ENCODE results near the gene SPDEF.

SPDEF gene

GRCh38 chr6:34555328-34555727 is 801 bp downstream of the SPDEF start:
- no peak overlapping the region for H3K4me3 ChIP-seq (ENCODE audit: low read length)
- H3K4me2 ChIP-seq (ENCODE audit: low read length), result no peak overlapping the region
- no peak for DNase-seq
- peaks cover 4% of the 10 kb centered on the region for H3K4me1 ChIP-seq (ENCODE audit: control insufficient read depth, low read depth, low read length)
- no peak overlapping the region for H3K56ac ChIP-seq (ENCODE audit: low read length)
- H4K5ac ChIP-seq (ENCODE audit: low read length), result no peak overlapping the region
- no peak overlapping the region for H3K23ac ChIP-seq (ENCODE audit: low read length)
- no CpG with 5 or more reads among the region's 8 CpGs for WGBS (ENCODE audit: extremely low coverage, insufficient coverage, low lambda C conversion rate)
- H3K9ac ChIP-seq (ENCODE audit: low read length), result no peak overlapping the region
- no peaks in the 10 kb centered on the region for H3K79me2 ChIP-seq (ENCODE audit: control insufficient read depth, insufficient read depth, low read length)
- H2BK120ac ChIP-seq (ENCODE audit: low read depth, low read length), result no peak overlapping the region
- H3K36me3 ChIP-seq (ENCODE audit: control insufficient read depth, insufficient read depth, low read length), result no peaks in the 10 kb centered on the region
- no peak overlapping the region for H2AK5ac ChIP-seq (ENCODE audit: low read length)
- H3K79me1 ChIP-seq (ENCODE audit: low read length), result no peaks in the 10 kb centered on the region
- no peak overlapping the region for H3K4ac ChIP-seq (ENCODE audit: low read depth, low read length)
- no peak overlapping the region for H4K8ac ChIP-seq (ENCODE audit: low read depth, low read length)
- no peak overlapping the region for H3K27ac ChIP-seq (ENCODE audit: low read depth, low read length)
- H2BK15ac ChIP-seq (replicated peaks; ENCODE audit: low read depth), result no peak overlapping the region
- H3K27me3 ChIP-seq (ENCODE audit: insufficient read depth, low read length, poor library complexity), result no peaks in the 10 kb centered on the region
- no peak overlapping the region for H3K18ac ChIP-seq (ENCODE audit: low read length)
- H2BK5ac ChIP-seq (ENCODE audit: low read length), result no peak overlapping the region

- no peak overlapping the region for H3K27ac ChIP-seq (ENCODE audit: low read depth, low read length)
- no peak overlapping the region for H2BK5ac ChIP-seq (ENCODE audit: low read length)
- no peak overlapping the region for H3K4me3 ChIP-seq (ENCODE audit: low read length)
- DNase-seq, result no peak
- no peak overlapping the region for H3K4ac ChIP-seq (ENCODE audit: low read depth, low read length)
- no peak overlapping the region for H3K23ac ChIP-seq (ENCODE audit: low read length)
- H3K4me2 ChIP-seq (ENCODE audit: low read length), result no peak overlapping the region
- no peak overlapping the region for H2BK120ac ChIP-seq (ENCODE audit: low read depth, low read length)
- H2AK5ac ChIP-seq (ENCODE audit: low read length), result no peak overlapping the region
- H3K36me3 ChIP-seq (ENCODE audit: control insufficient read depth, insufficient read depth, low read length), result no peaks in the 10 kb centered on the region
- no peak overlapping the region for H3K9ac ChIP-seq (ENCODE audit: low read length)
- H3K79me1 ChIP-seq (ENCODE audit: low read length), result no peaks in the 10 kb centered on the region
- H3K4me1 ChIP-seq (ENCODE audit: control insufficient read depth, low read depth, low read length), result peaks cover 2% of the 10 kb centered on the region
- H2BK15ac ChIP-seq (replicated peaks; ENCODE audit: low read depth), result no peak overlapping the region
- no peak overlapping the region for H4K5ac ChIP-seq (ENCODE audit: low read length)
- no peaks in the 10 kb centered on the region for H3K79me2 ChIP-seq (ENCODE audit: control insufficient read depth, insufficient read depth, low read length)
- H3K18ac ChIP-seq (ENCODE audit: low read length), result no peak overlapping the region
- no peak overlapping the region for H4K8ac ChIP-seq (ENCODE audit: low read depth, low read length)
- WGBS (ENCODE audit: extremely low coverage, insufficient coverage, low lambda C conversion rate), result no CpG with 5 or more reads among the region's 11 CpGs
- H3K56ac ChIP-seq (ENCODE audit: low read length), result no peak overlapping the region
- no peaks in the 10 kb centered on the region for H3K27me3 ChIP-seq (ENCODE audit: insufficient read depth, low read length, poor library complexity)
Observed at GRCh38 chr6:34555007-34555322, 1.2 kb downstream of the SPDEF start.

GRCh38 chr6:34554291-34555006 is 1.7 kb downstream of the SPDEF start:
- Histone ChIP-seq H4K8ac (ENCODE audit: low read depth, low read length) (no peak overlapping the region), H4K5ac (ENCODE audit: low read length) (no peak overlapping the region), H2AK5ac (ENCODE audit: low read length) (no peak overlapping the region), H3K4me2 (ENCODE audit: low read length) (no peak overlapping the region), H3K23ac (ENCODE audit: low read length) (no peak overlapping the region), H3K36me3 (ENCODE audit: control insufficient read depth, insufficient read depth, low read length) (no peaks in the 10 kb centered on the region), H3K4me3 (ENCODE audit: low read length) (no peak overlapping the region), H3K4me1 (ENCODE audit: control insufficient read depth, low read depth, low read length) (no peaks in the 10 kb centered on the region), H3K4ac (ENCODE audit: low read depth, low read length) (no peak overlapping the region), H2BK120ac (ENCODE audit: low read depth, low read length) (no peak overlapping the region), H3K27me3 (ENCODE audit: insufficient read depth, low read length, poor library complexity) (no peaks in the 10 kb centered on the region), H2BK15ac (replicated peaks; ENCODE audit: low read depth) (no peak overlapping the region), H2BK5ac (ENCODE audit: low read length) (no peak overlapping the region), H3K18ac (ENCODE audit: low read length) (no peak overlapping the region), H3K27ac (ENCODE audit: low read depth, low read length) (no peak overlapping the region), H3K9ac (ENCODE audit: low read length) (no peak overlapping the region), H3K56ac (ENCODE audit: low read length) (no peak overlapping the region), H3K79me1 (ENCODE audit: low read length) (no peaks in the 10 kb centered on the region), H3K79me2 (ENCODE audit: control insufficient read depth, insufficient read depth, low read length) (no peaks in the 10 kb centered on the region)
- no CpG with 5 or more reads among the region's 15 CpGs for WGBS (ENCODE audit: extremely low coverage, insufficient coverage, low lambda C conversion rate)
- DNase-seq, result no peak

DNA sequence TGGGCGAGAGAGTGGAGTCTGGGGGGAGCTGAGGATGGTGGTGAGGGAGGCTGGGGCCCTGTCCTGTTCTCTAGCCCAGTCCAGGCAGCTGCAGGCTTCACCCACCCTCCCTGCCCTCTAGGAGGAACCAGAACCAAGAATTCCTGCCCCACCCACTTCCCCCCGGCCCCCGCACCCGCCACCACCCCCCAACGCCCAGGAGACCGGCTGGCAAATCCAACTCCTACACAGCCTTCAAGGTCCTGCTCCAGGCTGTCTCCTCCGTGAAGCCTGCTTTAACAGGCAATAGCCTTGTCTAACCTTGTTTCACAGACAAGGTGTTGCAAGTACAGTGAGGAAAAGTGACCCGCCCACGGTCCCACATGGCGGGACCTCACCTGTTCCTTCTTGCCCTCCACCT is 2.4 kb downstream of the SPDEF start:
- WGBS (ENCODE audit: extremely low coverage, insufficient coverage, low lambda C conversion rate), result no CpG with 5 or more reads among the region's 10 CpGs
- H2AK5ac ChIP-seq (ENCODE audit: low read length), result no peak overlapping the region
- no peak overlapping the region for H3K9ac ChIP-seq (ENCODE audit: low read length)

DNA sequence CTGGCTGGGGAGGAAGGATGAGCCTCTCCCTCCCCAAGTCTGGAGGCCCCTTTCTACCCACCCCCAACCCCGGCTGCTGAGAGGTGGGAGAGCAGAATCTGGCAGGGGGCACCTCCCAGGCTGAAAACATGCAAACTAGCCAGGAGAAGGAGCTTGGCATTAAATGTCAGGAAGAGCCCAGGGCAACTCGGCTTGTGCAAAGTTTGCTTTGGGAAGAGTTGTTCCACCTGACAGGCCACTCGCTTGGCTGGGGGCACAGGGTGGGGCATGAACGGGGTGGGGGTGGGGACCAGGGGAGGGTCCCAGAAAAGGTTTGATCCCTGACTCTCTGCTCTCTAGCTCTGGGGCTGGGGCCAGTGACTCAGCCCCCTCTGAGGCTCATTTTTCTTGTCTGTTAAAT is 3.0 kb downstream of the SPDEF start:
- no peak overlapping the region for H3K23ac ChIP-seq (ENCODE audit: low read length)
- H2BK5ac ChIP-seq (ENCODE audit: low read length), result no peak overlapping the region
- H3K4me2 ChIP-seq (ENCODE audit: low read length), result no peak overlapping the region
- WGBS (ENCODE audit: extremely low coverage, insufficient coverage, low lambda C conversion rate), result no CpG with 5 or more reads among the region's 4 CpGs
- H3K36me3 ChIP-seq (ENCODE audit: control insufficient read depth, insufficient read depth, low read length), result no peaks in the 10 kb centered on the region
- no peak overlapping the region for H3K56ac ChIP-seq (ENCODE audit: low read length)
- H3K4me1 ChIP-seq (ENCODE audit: control insufficient read depth, low read depth, low read length), result no peaks in the 10 kb centered on the region
- H2BK120ac ChIP-seq (ENCODE audit: low read depth, low read length), result no peak overlapping the region
- no peak overlapping the region for H4K5ac ChIP-seq (ENCODE audit: low read length)
- no peak overlapping the region for H2BK15ac ChIP-seq (replicated peaks; ENCODE audit: low read depth)
- no peak overlapping the region for H3K4me3 ChIP-seq (ENCODE audit: low read length)
- H4K8ac ChIP-seq (ENCODE audit: low read depth, low read length), result no peak overlapping the region
- no peaks in the 10 kb centered on the region for H3K27me3 ChIP-seq (ENCODE audit: insufficient read depth, low read length, poor library complexity)
- no peak overlapping the region for H2AK5ac ChIP-seq (ENCODE audit: low read length)
- H3K79me1 ChIP-seq (ENCODE audit: low read length), result no peaks in the 10 kb centered on the region
- no peaks in the 10 kb centered on the region for H3K79me2 ChIP-seq (ENCODE audit: control insufficient read depth, insufficient read depth, low read length)
- H3K18ac ChIP-seq (ENCODE audit: low read length), result no peak overlapping the region
- no peak for DNase-seq
- H3K27ac ChIP-seq (ENCODE audit: low read depth, low read length), result no peak overlapping the region
- H3K9ac ChIP-seq (ENCODE audit: low read length), result no peak overlapping the region
- no peak overlapping the region for H3K4ac ChIP-seq (ENCODE audit: low read depth, low read length)

More for the DNA sequence above, 2.4 kb downstream of the SPDEF start:
- H3K27me3 ChIP-seq (ENCODE audit: insufficient read depth, low read length, poor library complexity), result no peaks in the 10 kb centered on the region
- no peaks in the 10 kb centered on the region for H3K79me2 ChIP-seq (ENCODE audit: control insufficient read depth, insufficient read depth, low read length)
- H3K18ac ChIP-seq (ENCODE audit: low read length), result no peak overlapping the region
- no peaks in the 10 kb centered on the region for H3K4me1 ChIP-seq (ENCODE audit: control insufficient read depth, low read depth, low read length)
- H3K56ac ChIP-seq (ENCODE audit: low read length), result no peak overlapping the region
- no peak overlapping the region for H3K4me2 ChIP-seq (ENCODE audit: low read length)
- no peak overlapping the region for H3K4me3 ChIP-seq (ENCODE audit: low read length)
- H4K8ac ChIP-seq (ENCODE audit: low read depth, low read length), result no peak overlapping the region
- no peaks in the 10 kb centered on the region for H3K36me3 ChIP-seq (ENCODE audit: control insufficient read depth, insufficient read depth, low read length)
- no peaks in the 10 kb centered on the region for H3K79me1 ChIP-seq (ENCODE audit: low read length)
- H2BK120ac ChIP-seq (ENCODE audit: low read depth, low read length), result no peak overlapping the region
- H3K4ac ChIP-seq (ENCODE audit: low read depth, low read length), result no peak overlapping the region
- no peak overlapping the region for H2BK15ac ChIP-seq (replicated peaks; ENCODE audit: low read depth)
- no peak overlapping the region for H2BK5ac ChIP-seq (ENCODE audit: low read length)
- DNase-seq, result no peak
- H3K27ac ChIP-seq (ENCODE audit: low read depth, low read length), result no peak overlapping the region
- H4K5ac ChIP-seq (ENCODE audit: low read length), result no peak overlapping the region
- no peak overlapping the region for H3K23ac ChIP-seq (ENCODE audit: low read length)

DNA sequence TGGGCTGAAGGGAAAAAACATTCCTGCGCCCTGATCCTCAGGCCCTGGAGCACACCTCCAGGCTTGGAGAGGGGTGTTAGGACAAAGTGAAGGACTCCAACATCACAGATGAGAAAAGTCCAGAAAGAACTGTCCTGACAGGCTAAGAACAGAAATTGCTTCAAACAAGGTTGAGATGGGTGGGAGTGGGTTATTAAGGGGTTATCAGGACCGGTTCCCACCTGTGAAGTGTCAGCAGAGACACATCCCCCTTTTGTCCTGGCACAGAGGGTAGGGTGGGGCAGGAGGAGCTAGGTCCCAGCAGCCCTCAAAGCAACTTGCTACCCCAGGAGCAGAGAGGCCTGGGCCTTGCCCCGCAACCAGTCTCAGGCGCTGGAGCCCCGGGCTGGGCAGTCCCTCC is 3.5 kb downstream of the SPDEF start:
- Histone ChIP-seq H3K79me1 (ENCODE audit: low read length) (no peaks in the 10 kb centered on the region), H3K79me2 (ENCODE audit: control insufficient read depth, insufficient read depth, low read length) (no peaks in the 10 kb centered on the region), H3K36me3 (ENCODE audit: control insufficient read depth, insufficient read depth, low read length) (no peaks in the 10 kb centered on the region), H3K4me2 (ENCODE audit: low read length) (no peak overlapping the region), H2BK5ac (ENCODE audit: low read length) (no peak overlapping the region), H3K27ac (ENCODE audit: low read depth, low read length) (no peak overlapping the region), H3K18ac (ENCODE audit: low read length) (no peak overlapping the region), H3K27me3 (ENCODE audit: insufficient read depth, low read length, poor library complexity) (no peaks in the 10 kb centered on the region), H3K56ac (ENCODE audit: low read length) (no peak overlapping the region), H2AK5ac (ENCODE audit: low read length) (no peak overlapping the region), H2BK15ac (replicated peaks; ENCODE audit: low read depth) (no peak overlapping the region), H3K9ac (ENCODE audit: low read length) (no peak overlapping the region), H3K4me1 (ENCODE audit: control insufficient read depth, low read depth, low read length) (no peaks in the 10 kb centered on the region), H4K5ac (ENCODE audit: low read length) (no peak overlapping the region), H3K4me3 (ENCODE audit: low read length) (no peak overlapping the region), H2BK120ac (ENCODE audit: low read depth, low read length) (no peak overlapping the region), H4K8ac (ENCODE audit: low read depth, low read length) (no peak overlapping the region), H3K23ac (ENCODE audit: low read length) (no peak overlapping the region), H3K4ac (ENCODE audit: low read depth, low read length) (no peak overlapping the region)
- DNase-seq, result no peak
- WGBS (ENCODE audit: extremely low coverage, insufficient coverage, low lambda C conversion rate), result no CpG with 5 or more reads among the region's 5 CpGs

Measured in mesendoderm (in vitro differentiated cells).